K562 (cell line): ENCODE data around the gene GLMP. TPM values are rescaled to one million over a fixed set of nuclear protein-coding genes. Genes with fewer than 3 reads are reported as not detected.

Experiments
- ARID2 ChIP-seq: fragments of 450-650 bp; IDR thresholded peaks from 2 replicates; pipeline ENCODE4 v1.6.1; 2017; ENCODE audit warnings: antibody characterized with exemption, mild to moderate bottlenecking
- ELF4 ChIP-seq: fragments of 450-650 bp; formaldehyde crosslinking; IDR thresholded peaks from 2 replicates; pipeline ENCODE4 v1.4.0; 2022; ENCODE audit warnings: missing genetic modification characterization
- ESRRB ChIP-seq: fragments of 250-450 bp; sonication (Bioruptor Pico); IDR thresholded peaks from 2 replicates; pipeline ENCODE4 v1.5.0; 2020; ENCODE audit warnings: mild to moderate bottlenecking, moderate library complexity, borderline replicate concordance
- ETV6 ChIP-seq, 3 experiments: fragments of 150-350 bp in 1 of 3; sonication (generic) in 1 of 3; formaldehyde crosslinking in 1 of 3; IDR thresholded peaks; 2 replicates each; pipeline versions ENCODE4 v1.6.1 to v1.8.0; 2014 to 2022; ENCODE audit warnings: borderline replicate concordance in 2 of 3, low read depth in 2 of 3, antibody characterized with exemption in 1 of 3, low read length in 1 of 3, mild to moderate bottlenecking in 1 of 3, missing genetic modification reagents in 1 of 3
- HMG20A ChIP-seq: fragments of 450-650 bp; formaldehyde crosslinking; conservative IDR thresholded peaks from 2 replicates; pipeline ENCODE4 v1.4.0; 2020; ENCODE audit warnings: mild to moderate bottlenecking, mixed read lengths
- HNRNPL ChIP-seq: fragments of 200-400 bp; formaldehyde crosslinking; IDR thresholded peaks from 2 replicates; pipeline ENCODE4 v1.6.1; 2017; ENCODE audit warnings: low read depth, mild to moderate bottlenecking, low read length
- KAT2B ChIP-seq: IDR thresholded peaks from one replicate; pipeline ENCODE4 v1.6.1; 2012; ENCODE audit warnings: low read depth, mild to moderate bottlenecking, control low read depth, inconsistent platforms, low read length, moderate library complexity
- MTA1 ChIP-seq: fragments of 450-650 bp; IDR thresholded peaks from 2 replicates; pipeline ENCODE4 v1.6.1; 2017; ENCODE audit warnings: borderline replicate concordance
- SIN3A ChIP-seq, 2 experiments: fragments of 150-350 bp in 1 of 2; IDR thresholded peaks; 2 replicates each; pipeline ENCODE4 v1.6.1; 2011 to 2016; ENCODE audit warnings: borderline replicate concordance in 2 of 2, low read depth in 2 of 2, low read length in 2 of 2, mild to moderate bottlenecking in 2 of 2, moderate library complexity in 2 of 2; ENCODE audit not compliant: control insufficient read depth in 1 of 2
- SIN3B ChIP-seq: fragments of 450-650 bp; IDR thresholded peaks from 2 replicates; pipeline ENCODE4 v1.6.1; 2017; ENCODE audit warnings: low read depth, mild to moderate bottlenecking, moderate library complexity
- TAF15 ChIP-seq: fragments of 200-400 bp; formaldehyde crosslinking; IDR thresholded peaks from 2 replicates; pipeline ENCODE4 v1.6.1; 2017; ENCODE audit warnings: mild to moderate bottlenecking, low read depth, low read length, moderate library complexity
- ZNF316 ChIP-seq: fragments of 450-650 bp; IDR thresholded peaks from 2 replicates; pipeline ENCODE4 v1.6.1; 2016
- ZNF707 ChIP-seq: fragments of 250-450 bp; sonication (Bioruptor Pico); conservative IDR thresholded peaks from 2 replicates; pipeline ENCODE4 v1.8.0; 2022; ENCODE audit warnings: inconsistent platforms, mild to moderate bottlenecking, moderate library complexity
- polyA plus RNA-seq, 8 experiments: library from polyadenylated mRNA; depleted of rRNA in 4 of 8; stranded (reverse) in 5 of 8; unstranded in 3 of 8; fragments of >200 nt; fragmentation: Nextera tagmentation in 2 of 8; fragmentation: Illumina TruSeq in 1 of 8; extraction: Ambion mirVana in 2 of 8; extraction: Trizol in 1 of 8; gene quantifications; 2 replicates each; pipeline versions ENCODE4 v1.2.1 to v1.2.3, GENCODE V29; 2011 to 2014; ENCODE audit warnings: inconsistent platforms in 1 of 8, missing spikeins in 1 of 8
- total RNA-seq, 7 experiments: library from RNA; depleted of rRNA in 6 of 7; stranded (reverse); fragments of >200 nt in 6 of 7; fragmentation: Illumina TruSeq in 2 of 7; extraction: Trizol in 2 of 7; gene quantifications; 2 replicates each; pipeline versions ENCODE4 v1.2.1 to v1.2.3, GENCODE V29; 2011 to 2021; ENCODE audit warnings: low replicate concordance in 1 of 7
- TF ChIP-seq, protein P1 (sequence below): fragments of 200-400 bp; formaldehyde crosslinking; IDR thresholded peaks from 2 replicates; pipeline ENCODE4 v1.6.1; 2017; ENCODE audit warnings: mild to moderate bottlenecking, low read depth, low read length, moderate library complexity
- TF ChIP-seq, protein P2 (sequence below): fragments of 450-650 bp; conservative IDR thresholded peaks from 2 replicates; pipeline ENCODE4 v1.6.1; 2016; ENCODE audit warnings: missing genetic modification characterization, low read depth, mild to moderate bottlenecking, missing compliant biosample characterization, moderate library complexity
- TF ChIP-seq, protein P3 (sequence below): fragments of 250-450 bp; sonication (Bioruptor Pico); IDR thresholded peaks from 2 replicates; pipeline ENCODE4 v1.4.0; 2020; ENCODE audit warnings: borderline replicate concordance
- TF ChIP-seq, protein P4 (sequence below): fragments of 250-450 bp; sonication (Bioruptor Pico); IDR thresholded peaks from 2 replicates; pipeline ENCODE4 v1.5.0; 2021
- TF ChIP-seq, protein P5 (sequence below): fragments of 250-450 bp; sonication (Bioruptor Pico); IDR thresholded peaks from 2 replicates; pipeline ENCODE4 v1.8.0; 2022; ENCODE audit warnings: moderate library complexity, mild to moderate bottlenecking, inconsistent platforms

Gene GLMP
- total and polyA plus RNA-seq, 9 of the 15 experiments (the other 6 are each of a cell fraction or from before 2014, with no cell fraction given): 8.3 to 28.2 (median 22.4) TPM

DNA sequence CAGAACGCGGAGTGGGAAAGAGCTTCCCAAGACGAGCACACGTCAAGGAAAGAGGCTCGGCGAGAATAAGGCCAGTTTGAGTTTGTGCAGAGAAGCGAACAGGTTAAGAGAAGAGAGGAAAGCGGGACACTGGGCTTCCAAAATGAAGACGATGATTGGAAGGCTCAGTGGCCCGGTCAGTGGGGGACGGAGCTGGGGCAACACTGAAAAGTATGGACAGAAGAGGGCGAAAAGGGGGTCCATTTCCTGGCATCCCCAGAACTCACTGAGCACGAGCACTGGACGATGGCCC is 42.4 kb upstream of the GLMP start (continued):
- peak; percentile 21; the same call in 1 of the 2 replicates for TF ChIP-seq ZNF316
- TF ChIP-seq HMG20A (CRISPR knock-in tag): no peak
- no peak for TF ChIP-seq MTA1
- TF ChIP-seq, protein P1, sequence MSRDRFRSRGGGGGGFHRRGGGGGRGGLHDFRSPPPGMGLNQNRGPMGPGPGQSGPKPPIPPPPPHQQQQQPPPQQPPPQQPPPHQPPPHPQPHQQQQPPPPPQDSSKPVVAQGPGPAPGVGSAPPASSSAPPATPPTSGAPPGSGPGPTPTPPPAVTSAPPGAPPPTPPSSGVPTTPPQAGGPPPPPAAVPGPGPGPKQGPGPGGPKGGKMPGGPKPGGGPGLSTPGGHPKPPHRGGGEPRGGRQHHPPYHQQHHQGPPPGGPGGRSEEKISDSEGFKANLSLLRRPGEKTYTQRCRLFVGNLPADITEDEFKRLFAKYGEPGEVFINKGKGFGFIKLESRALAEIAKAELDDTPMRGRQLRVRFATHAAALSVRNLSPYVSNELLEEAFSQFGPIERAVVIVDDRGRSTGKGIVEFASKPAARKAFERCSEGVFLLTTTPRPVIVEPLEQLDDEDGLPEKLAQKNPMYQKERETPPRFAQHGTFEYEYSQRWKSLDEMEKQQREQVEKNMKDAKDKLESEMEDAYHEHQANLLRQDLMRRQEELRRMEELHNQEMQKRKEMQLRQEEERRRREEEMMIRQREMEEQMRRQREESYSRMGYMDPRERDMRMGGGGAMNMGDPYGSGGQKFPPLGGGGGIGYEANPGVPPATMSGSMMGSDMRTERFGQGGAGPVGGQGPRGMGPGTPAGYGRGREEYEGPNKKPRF: no peak
- no peak for TF ChIP-seq ESRRB (CRISPR knock-in tag)
- TF ChIP-seq, protein P2, sequence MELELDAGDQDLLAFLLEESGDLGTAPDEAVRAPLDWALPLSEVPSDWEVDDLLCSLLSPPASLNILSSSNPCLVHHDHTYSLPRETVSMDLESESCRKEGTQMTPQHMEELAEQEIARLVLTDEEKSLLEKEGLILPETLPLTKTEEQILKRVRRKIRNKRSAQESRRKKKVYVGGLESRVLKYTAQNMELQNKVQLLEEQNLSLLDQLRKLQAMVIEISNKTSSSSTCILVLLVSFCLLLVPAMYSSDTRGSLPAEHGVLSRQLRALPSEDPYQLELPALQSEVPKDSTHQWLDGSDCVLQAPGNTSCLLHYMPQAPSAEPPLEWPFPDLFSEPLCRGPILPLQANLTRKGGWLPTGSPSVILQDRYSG: no peak
- TF ChIP-seq TAF15: no peak
- no peak for TF ChIP-seq ZNF707 (CRISPR knock-in tag)
- no peak for TF ChIP-seq HNRNPL
- no peak for TF ChIP-seq ARID2
- no peak for TF ChIP-seq SIN3B
- TF ChIP-seq ELF4 (CRISPR knock-in tag): 0 out of 2 replicates have a peak, but pooled peaks have one; percentile 14
- TF ChIP-seq KAT2B: no peak
- TF ChIP-seq, protein P3, sequence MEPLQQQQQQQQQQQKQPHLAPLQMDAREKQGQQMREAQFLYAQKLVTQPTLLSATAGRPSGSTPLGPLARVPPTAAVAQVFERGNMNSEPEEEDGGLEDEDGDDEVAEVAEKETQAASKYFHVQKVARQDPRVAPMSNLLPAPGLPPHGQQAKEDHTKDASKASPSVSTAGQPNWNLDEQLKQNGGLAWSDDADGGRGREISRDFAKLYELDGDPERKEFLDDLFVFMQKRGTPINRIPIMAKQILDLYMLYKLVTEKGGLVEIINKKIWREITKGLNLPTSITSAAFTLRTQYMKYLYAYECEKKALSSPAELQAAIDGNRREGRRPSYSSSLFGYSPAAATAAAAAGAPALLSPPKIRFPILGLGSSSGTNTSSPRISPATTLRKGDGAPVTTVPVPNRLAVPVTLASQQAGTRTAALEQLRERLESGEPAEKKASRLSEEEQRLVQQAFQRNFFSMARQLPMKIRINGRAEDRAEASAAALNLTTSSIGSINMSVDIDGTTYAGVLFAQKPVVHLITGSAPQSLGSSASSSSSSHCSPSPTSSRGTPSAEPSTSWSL: 0 out of 2 replicates have a peak, but pooled peaks have one; percentile 77
- peak in 1 of 2 experiments; percentile 64; a peak in 1 of 4 replicates for TF ChIP-seq SIN3A (IDR thresholded peaks at IDR 0.05; ENCODE audit: borderline replicate concordance in 2 of 2, control insufficient read depth in 1 of 2, low read depth in 2 of 2, low read length in 2 of 2)
- TF ChIP-seq ETV6 (IDR thresholded peaks at IDR 0.05; ENCODE audit: borderline replicate concordance in 1 of 2, low read depth in 2 of 2, low read length in 1 of 2): no peak
- no peak for TF ChIP-seq ETV6 (CRISPR knock-in tag; IDR thresholded peaks at IDR 0.05; ENCODE audit: borderline replicate concordance)
- TF ChIP-seq, protein P4, sequence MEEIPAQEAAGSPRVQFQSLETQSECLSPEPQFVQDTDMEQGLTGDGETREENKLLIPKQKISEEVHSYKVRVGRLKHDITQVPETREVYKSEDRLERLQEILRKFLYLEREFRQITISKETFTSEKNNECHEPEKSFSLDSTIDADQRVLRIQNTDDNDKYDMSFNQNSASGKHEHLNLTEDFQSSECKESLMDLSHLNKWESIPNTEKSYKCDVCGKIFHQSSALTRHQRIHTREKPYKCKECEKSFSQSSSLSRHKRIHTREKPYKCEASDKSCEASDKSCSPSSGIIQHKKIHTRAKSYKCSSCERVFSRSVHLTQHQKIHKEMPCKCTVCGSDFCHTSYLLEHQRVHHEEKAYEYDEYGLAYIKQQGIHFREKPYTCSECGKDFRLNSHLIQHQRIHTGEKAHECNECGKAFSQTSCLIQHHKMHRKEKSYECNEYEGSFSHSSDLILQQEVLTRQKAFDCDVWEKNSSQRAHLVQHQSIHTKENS (CRISPR knock-in tag): no peak
- TF ChIP-seq, protein P5, sequence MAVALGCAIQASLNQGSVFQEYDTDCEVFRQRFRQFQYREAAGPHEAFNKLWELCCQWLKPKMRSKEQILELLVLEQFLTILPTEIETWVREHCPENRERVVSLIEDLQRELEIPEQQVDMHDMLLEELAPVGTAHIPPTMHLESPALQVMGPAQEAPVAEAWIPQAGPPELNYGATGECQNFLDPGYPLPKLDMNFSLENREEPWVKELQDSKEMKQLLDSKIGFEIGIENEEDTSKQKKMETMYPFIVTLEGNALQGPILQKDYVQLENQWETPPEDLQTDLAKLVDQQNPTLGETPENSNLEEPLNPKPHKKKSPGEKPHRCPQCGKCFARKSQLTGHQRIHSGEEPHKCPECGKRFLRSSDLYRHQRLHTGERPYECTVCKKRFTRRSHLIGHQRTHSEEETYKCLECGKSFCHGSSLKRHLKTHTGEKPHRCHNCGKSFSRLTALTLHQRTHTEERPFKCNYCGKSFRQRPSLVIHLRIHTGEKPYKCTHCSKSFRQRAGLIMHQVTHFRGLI (CRISPR knock-in tag): no peak
